Activated CD4-positive, alpha-beta T cell treated with anti-CD3 and anti-CD28 coated beads for 36 hours (primary cell): Measurements from ENCODE around the gene EBF4. TPM values are rescaled to one million over a fixed set of nuclear protein-coding genes. Genes with fewer than 3 reads are reported as not detected.

ENCODE experiments used
- ATAC-seq: fragments of 200-7000 bp; cut with Tn5 transposase; one replicate; pipeline ENCODE4 v1.10.0; 2021; ENCODE audit warnings: mild to moderate bottlenecking, moderate library complexity
- CTCF ChIA-PET: fragments of 350-600 bp; sonication (Branson Sonifier 250); formaldehyde crosslinking; loops from one replicate; lab custom pipeline; 2021; ENCODE audit warnings: antibody characterized with exemption; lab: Charles Lee
- POLR2A ChIA-PET: fragments of 350-600 bp; sonication (Branson Sonifier 250); formaldehyde crosslinking; loops from one replicate; lab custom pipeline; 2021; ENCODE audit warnings: antibody characterized with exemption, inconsistent platforms; lab: Charles Lee
- DNase-seq: peaks from one replicate; pipeline ENCODE4 v3.0.0-alpha.2; 2020
- H3K27ac Mint-ChIP-seq: one replicate; pipeline ENCODE4 v1.8.0; 2021; ENCODE audit warnings: mixed read lengths
- H3K27me3 Mint-ChIP-seq: one replicate; pipeline ENCODE4 v1.8.0; 2021; ENCODE audit warnings: mixed read lengths
- H3K36me3 Mint-ChIP-seq: one replicate; pipeline ENCODE4 v1.8.0; 2021; ENCODE audit warnings: low read depth, mixed read lengths
- H3K4me1 Mint-ChIP-seq: one replicate; pipeline ENCODE4 v1.8.0; 2021; ENCODE audit warnings: mixed read lengths
- H3K4me3 Mint-ChIP-seq: one replicate; pipeline ENCODE4 v1.8.0; 2021; ENCODE audit warnings: mild to moderate bottlenecking, moderate library complexity, mixed read lengths
- H3K9me3 Mint-ChIP-seq: one replicate; pipeline ENCODE4 v1.8.0; 2021; ENCODE audit warnings: low read depth, mixed read lengths
- intact Hi-C, 2 experiments: fragments of 100-400 bp; cut with DNase I in 1 of 2; cut with micrococcal nuclease in 1 of 2; formaldehyde crosslinking; loops; one replicate each; pipeline versions ENCODE4 v1.14.2 to v1.15.1; 2022 to 2024; cut with DNase I, micrococcal nuclease
- total RNA-seq, 2 experiments: library from RNA; stranded (reverse); gene quantifications; one replicate each; pipeline ENCODE4 v1.2.3, GENCODE V29; 2021

EBF4 gene, protein sequence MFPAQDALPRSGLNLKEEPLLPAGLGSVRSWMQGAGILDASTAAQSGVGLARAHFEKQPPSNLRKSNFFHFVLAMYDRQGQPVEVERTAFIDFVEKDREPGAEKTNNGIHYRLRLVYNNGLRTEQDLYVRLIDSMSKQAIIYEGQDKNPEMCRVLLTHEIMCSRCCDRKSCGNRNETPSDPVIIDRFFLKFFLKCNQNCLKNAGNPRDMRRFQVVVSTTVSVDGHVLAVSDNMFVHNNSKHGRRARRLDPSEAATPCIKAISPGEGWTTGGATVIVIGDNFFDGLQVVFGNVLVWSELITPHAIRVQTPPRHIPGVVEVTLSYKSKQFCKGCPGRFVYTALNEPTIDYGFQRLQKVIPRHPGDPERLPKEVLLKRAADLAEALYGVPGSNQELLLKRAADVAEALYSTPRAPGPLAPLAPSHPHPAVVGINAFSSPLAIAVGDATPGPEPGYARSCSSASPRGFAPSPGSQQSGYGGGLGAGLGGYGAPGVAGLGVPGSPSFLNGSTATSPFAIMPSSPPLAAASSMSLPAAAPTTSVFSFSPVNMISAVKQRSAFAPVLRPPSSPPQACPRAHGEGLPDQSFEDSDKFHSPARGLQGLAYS
- 1 to 10 TPM; 3.7 to 4.3 TPM for total RNA-seq

DNA sequence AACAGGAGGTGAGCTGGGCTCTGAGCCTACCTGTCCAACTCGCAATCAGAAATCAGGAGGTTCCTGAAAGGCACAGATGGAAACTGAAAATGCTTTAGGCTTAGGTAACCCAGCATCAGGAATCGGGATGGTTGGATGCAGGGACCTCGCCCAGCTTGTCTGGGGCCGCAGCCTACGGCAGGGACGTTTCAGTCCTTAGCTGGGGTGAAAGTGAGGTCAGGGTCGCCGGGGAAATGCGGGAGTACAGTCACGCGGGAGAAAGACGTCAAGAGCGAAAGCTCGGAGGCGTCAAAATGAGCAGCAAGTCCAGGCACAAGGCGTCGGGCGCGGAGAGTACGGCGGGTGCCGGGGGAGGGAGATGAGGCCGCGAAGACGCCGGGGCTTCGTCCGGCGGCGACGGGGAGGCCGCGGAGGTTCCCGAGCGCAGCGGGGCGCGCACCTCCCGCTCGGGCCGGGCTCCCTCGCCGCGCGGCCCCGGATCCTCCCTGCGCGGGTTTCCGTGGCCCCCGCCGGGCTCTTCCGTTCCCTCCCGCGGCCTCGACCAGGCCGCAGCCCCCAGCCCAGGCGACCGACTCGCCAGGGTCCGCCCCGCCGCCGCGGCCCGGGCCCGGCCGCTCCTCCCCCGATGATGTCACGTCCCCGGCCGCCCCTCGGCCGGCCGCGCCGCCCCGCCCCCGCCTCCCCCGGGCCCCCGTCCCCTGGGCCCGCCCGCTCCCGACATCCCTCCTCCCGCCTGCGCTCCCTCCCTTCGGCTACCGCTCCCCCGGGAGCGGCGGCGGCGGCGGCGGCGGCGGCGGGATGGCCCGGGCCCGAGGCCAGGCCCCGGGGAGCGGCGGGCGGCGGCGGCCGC is at the start of gene EBF4:
Gene EBF4 (plus strand): TSS at position 745 of the 850 bp plus-strand sequence. CDS start 866 bp downstream, outside the sequence.
- Mint-ChIP-seq H3K27me3 (peaks cover 41% of the 10 kb centered on the region), H3K4me1 (peaks cover 18% of the 10 kb centered on the region), H3K36me3 (no peaks in the 10 kb centered on the region), H3K9me3 (no peaks in the 10 kb centered on the region), H3K4me3 (peak within 1 kb of the TSS; percentile 78), H3K27ac (peak within 1 kb of the TSS; percentile 73)
- ATAC-seq: no peak
- intact Hi-C loops: loop anchor here in 1 of 2 experiments (1.0 kb wide), 1 partner anchor 181 kb away; the partner anchor contains the start of gene PTPRA
- CTCF ChIA-PET: interaction anchor here (1.1 to 1.9 kb wide), 2 partner anchors 70 to 81 kb away, joined by 3 to 4 read pairs; no protein-coding TSS in a partner anchor
- POLR2A ChIA-PET: no interaction called here
- peak; percentile 59 for DNase-seq

DNA sequence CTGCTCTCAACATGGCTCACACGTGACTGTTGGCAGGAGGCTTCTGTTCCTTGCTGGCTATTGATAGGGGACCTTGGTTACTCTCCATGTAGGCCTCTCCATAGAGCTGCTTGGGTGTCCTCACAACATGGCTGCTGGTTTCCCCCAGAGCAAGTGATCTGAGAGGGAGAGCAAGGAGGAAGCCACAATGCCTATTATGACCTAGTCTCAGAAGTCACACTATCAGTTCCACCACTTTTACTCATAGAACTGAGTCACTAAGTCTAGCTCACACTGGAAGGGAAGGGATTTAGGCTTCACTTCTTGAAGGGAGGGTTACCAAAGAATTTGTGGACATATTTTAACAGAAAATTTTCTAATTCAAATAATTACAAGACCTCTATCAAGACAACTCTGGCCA is 48.9 kb upstream of the EBF4 start:
- ATAC-seq (peak; percentile 61), DNase-seq (no peak)
- Mint-ChIP-seq H3K9me3 (no peaks in the 10 kb centered on the region), H3K27me3 (no peaks in the 10 kb centered on the region), H3K27ac (no peak overlapping the region), H3K4me3 (no peak overlapping the region), H3K4me1 (peaks cover 8% of the 10 kb centered on the region), H3K36me3 (peaks cover 4% of the 10 kb centered on the region)
- ChIA-PET POLR2A (no interaction called here), CTCF (interaction anchor here (0.6 to 2.8 kb wide), 3 partner anchors 123 to 257 kb away, joined by 3 to 13 read pairs (median 4); no protein-coding TSS in a partner anchor)
- intact Hi-C loops: no loop called here

DNA sequence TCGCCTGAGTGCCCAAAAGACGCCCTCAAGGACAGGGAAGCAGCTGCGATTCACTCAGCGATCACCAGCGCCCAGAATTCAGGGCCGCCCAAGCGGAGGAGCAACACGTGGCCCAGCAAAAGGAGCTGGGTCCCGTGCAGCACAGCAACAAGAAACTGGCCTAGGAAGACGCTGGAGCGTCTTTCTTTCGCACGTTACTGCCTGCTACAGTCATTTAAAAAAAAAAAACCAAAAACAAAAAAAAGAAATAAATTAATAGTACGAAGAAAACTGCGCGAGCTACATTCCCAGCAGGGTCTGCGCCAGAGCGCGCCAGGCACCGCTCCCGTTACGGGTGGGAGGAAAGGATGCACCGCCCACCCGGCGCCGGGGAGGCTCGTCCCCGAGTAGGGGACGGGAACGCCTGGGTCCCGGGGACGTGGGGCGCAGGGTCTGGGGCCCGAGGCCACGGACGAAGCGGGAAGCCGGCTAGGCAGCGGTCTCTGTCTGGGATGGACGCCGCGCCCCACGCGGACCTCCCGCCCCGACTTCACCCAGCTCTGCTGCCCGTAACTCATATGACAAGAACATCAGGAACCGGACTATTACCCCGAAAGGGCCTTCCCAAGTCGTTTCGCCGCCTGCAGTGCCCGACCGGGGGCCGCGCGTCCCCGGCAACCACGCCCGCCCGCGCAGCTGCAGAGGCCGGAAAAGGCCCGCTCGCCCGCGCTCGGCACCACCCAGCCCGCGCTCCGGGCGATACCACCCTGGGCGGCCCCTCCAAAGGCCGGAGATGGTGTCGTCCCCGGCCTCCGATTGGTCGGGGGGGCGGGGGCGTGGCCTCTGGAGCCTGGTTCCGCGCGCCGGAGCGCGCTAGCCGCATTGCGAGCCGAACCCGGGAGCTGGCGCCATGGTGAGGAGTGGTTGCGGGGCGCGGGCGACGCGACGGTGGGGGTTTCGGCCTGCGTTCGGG is 40.5 kb upstream of the EBF4 start, which contains the start of gene NOP56:
Gene NOP56 (plus strand): TSS at position 861 of the 952 bp plus-strand sequence. CDS start 29 bp downstream, at position 890.
- CTCF ChIA-PET: interaction anchor here (0.6 to 2.1 kb wide), 9 partner anchors 11 to 988 kb away, joined by 3 to 24 read pairs (median 3); partner anchors contain the start of gene SNRPB
- peak; percentile 95 for DNase-seq

DNA sequence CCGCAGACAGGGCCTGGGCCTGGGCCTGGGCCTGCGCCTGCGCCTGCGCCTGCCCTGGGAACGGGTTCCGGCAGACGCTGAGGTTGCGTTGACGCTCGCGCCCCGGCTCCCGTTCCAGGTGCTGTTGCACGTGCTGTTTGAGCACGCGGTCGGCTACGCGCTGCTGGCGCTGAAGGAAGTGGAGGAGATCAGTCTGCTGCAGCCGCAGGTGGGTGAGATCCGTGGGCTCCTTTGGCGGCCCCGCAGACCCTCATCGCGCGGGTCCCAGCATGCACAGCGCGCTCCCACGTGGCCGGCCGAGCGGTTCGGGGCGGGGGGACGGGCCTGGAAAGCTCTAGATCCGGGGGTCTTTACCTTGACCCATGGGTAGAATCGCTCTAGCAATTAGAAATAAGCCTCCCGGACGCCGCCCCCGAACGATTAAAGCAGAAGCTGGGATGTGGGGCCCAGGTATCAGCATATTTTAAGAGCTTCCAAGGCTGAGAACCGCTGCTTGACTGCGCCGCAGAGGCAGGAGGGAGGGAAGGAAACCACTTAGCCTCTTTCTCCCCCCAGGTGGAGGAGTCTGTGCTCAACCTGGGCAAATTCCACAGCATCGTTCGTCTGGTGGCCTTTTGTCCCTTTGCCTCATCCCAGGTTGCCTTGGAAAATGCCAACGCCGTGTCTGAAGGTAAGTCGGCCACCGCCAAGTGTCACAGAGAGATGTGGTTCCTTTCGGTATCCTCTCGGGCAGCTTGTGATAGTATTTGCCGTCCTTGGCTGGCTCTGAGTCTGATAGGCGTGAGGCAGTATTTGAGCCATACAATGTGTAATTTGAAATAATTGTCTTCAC is 39.6 kb upstream of the EBF4 start:
- Mint-ChIP-seq H3K27ac (peak overlapping the region; percentile 89), H3K36me3 (peaks cover 52% of the 10 kb centered on the region), H3K9me3 (no peaks in the 10 kb centered on the region), H3K27me3 (no peaks in the 10 kb centered on the region), H3K4me3 (peak overlapping the region; percentile 87), H3K4me1 (peaks cover 42% of the 10 kb centered on the region)
- POLR2A ChIA-PET: interaction anchor here (0.6 to 2.9 kb wide), 10 partner anchors 11 to 1093 kb away, joined by 3 to 19 read pairs (median 5); partner anchors contain the start of genes IDH3B and SNRPB
- CTCF ChIA-PET: interaction anchor here (0.7 to 2.1 kb wide), 4 partner anchors 8 to 131 kb away, joined by 3 to 24 read pairs (median 6); no protein-coding TSS in a partner anchor
- DNase-seq (no peak), ATAC-seq (peak; percentile 45)
- intact Hi-C loops: loop anchor here (1.0 to 5.0 kb wide), 10 partner anchors 11 to 818 kb away; partner anchors contain the start of genes IDH3B (in 2 of the 2), SNRPB (in 2 of the 2), ATRN (in 1 of the 2) and DNAAF9 (in 1 of the 2)

More for the DNA sequence above, 40.5 kb upstream of the EBF4 start, which contains the start of gene NOP56:
- intact Hi-C loops: loop anchor here (1.0 to 5.0 kb wide), 10 partner anchors 12 to 819 kb away; partner anchors contain the start of genes IDH3B (in 2 of the 2), SNRPB (in 2 of the 2), ATRN (in 1 of the 2) and DNAAF9 (in 1 of the 2)
- peak; percentile 84 for ATAC-seq
- POLR2A ChIA-PET: interaction anchor here (0.6 to 2.9 kb wide), 15 partner anchors 12 to 1092 kb away, joined by 3 to 19 read pairs (median 4); partner anchors contain the start of genes IDH3B, SNRPB and ZNF343
- Mint-ChIP-seq H3K36me3 (peaks cover 43% of the 10 kb centered on the region), H3K4me1 (peaks cover 40% of the 10 kb centered on the region), H3K9me3 (no peaks in the 10 kb centered on the region), H3K27ac (peak within 1 kb of the TSS; percentile 90), H3K27me3 (no peaks in the 10 kb centered on the region), H3K4me3 (peak within 1 kb of the TSS; percentile 87)

DNA sequence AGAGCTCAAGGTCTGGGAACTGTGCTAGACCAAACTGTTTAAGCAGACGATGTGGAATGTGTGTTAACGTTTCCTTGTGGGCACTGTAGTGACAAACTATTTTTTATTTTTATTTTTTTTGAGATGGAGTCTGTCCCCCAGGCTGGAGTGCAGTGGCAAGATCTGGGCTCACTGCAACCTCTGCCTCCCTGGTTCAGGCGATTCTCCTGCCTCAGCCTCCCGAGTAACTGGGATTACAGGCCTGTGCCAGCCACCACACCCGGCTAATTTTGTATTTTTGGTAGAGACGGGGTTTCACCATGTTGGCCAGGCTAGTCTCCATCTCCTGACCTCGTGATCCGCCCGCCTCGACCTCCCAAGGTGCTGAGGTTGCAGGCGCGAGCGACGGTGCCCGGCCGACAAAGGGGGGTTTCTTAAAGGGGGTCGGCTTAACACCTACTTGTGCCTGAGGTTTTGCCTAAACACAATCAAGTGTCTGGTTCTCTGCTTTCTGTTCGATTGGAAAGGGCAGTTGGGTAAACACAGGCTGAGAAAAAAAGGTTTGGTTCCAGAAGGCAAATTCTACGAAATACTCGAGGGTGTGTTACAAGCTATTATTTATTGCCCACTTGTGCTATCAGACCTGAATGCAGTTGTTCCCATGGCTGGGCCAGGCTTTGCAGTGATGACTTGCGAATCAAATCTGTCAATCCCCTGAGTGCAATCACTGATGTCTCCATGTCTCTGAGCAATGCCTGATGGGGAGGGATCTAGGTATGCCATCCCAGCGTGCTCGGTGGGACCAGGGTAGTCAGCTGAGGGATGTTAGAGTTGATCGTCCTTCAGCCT is 38.8 kb upstream of the EBF4 start:
- Mint-ChIP-seq H3K36me3 (peaks cover 59% of the 10 kb centered on the region), H3K4me1 (peaks cover 42% of the 10 kb centered on the region)
- intact Hi-C loops: loop anchor here (2.0 to 5.0 kb wide), 3 partner anchors 183 to 817 kb away; partner anchors contain the start of genes ATRN (in 1 of the 2), DNAAF9 (in 1 of the 2) and SNRPB (in 1 of the 2)

DNA sequence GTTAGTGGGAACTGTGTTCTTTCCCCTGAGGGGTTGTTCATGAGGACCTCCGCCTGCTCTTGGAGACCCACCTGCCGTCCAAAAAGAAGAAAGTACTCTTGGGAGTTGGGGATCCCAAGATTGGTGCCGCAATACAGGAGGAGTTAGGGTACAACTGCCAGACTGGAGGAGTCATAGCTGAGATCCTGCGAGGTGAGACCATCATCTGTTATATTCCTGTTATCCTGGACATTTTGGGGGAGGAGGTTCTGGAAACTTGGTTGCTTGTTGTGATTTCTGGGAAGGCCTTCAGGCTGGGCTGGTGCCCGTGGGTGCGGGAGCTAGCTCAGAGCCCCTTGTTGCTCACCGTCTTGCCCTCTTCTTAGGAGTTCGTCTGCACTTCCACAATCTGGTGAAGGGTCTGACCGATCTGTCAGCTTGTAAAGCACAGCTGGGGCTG is 38.2 kb upstream of the EBF4 start:
- H3K9me3 Mint-ChIP-seq: no peaks in the 10 kb centered on the region
- peak overlapping the region; percentile 87 for H3K4me3 Mint-ChIP-seq
- POLR2A ChIA-PET: interaction anchor here (0.6 to 1.0 kb wide), 2 partner anchors 10 kb away, joined by 4 read pairs; partner anchors contain the start of gene IDH3B
- intact Hi-C loops: loop anchor here in 1 of 2 experiments (5.0 kb wide), 1 partner anchor 753 kb away; the partner anchor contains the start of gene DNAAF9
- DNase-seq (no peak), ATAC-seq (no peak)
- CTCF ChIA-PET: interaction anchor here (1.0 kb wide), 1 partner anchor 10 kb away, joined by 3 read pairs; the partner anchor contains the start of gene IDH3B
- H3K4me1 Mint-ChIP-seq: peaks cover 42% of the 10 kb centered on the region
- H3K27ac Mint-ChIP-seq: peak overlapping the region; percentile 89
- H3K36me3 Mint-ChIP-seq: peaks cover 64% of the 10 kb centered on the region
- no peaks in the 10 kb centered on the region for H3K27me3 Mint-ChIP-seq

More for the DNA sequence above, 38.8 kb upstream of the EBF4 start:
- CTCF ChIA-PET: interaction anchor here (0.7 to 1.0 kb wide), 2 partner anchors 9 to 10 kb away, joined by 3 to 4 read pairs; partner anchors contain the start of gene IDH3B
- no peaks in the 10 kb centered on the region for H3K9me3 Mint-ChIP-seq
- ATAC-seq: no peak
- POLR2A ChIA-PET: interaction anchor here (0.6 to 2.9 kb wide), 4 partner anchors 10 to 358 kb away, joined by 4 to 19 read pairs (median 9); partner anchors contain the start of genes IDH3B and SNRPB
- H3K4me3 Mint-ChIP-seq: peak overlapping the region; percentile 87
- DNase-seq: no peak
- peak overlapping the region; percentile 89 for H3K27ac Mint-ChIP-seq
- no peaks in the 10 kb centered on the region for H3K27me3 Mint-ChIP-seq

DNA sequence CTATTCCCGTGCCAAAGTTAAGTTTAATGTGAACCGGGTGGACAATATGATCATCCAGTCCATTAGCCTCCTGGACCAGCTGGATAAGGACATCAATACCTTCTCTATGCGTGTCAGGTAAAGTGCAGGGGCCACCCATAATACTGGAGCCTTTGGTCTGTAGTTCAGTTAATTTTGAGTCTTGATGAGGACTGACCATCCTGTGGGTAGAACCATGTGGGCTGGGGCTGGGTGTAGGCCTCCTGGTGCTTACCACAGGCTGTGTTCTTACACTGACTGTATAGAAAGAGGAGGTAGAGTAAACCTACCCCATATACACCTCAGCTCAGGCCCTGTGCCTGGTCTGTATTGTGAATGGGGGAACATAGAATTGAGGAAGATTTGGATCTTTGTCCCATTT is 37.7 kb upstream of the EBF4 start:
- DNase-seq (no peak), ATAC-seq (no peak)
- Mint-ChIP-seq H3K4me1 (peaks cover 39% of the 10 kb centered on the region), H3K9me3 (no peaks in the 10 kb centered on the region), H3K4me3 (peak overlapping the region; percentile 87), H3K36me3 (peaks cover 64% of the 10 kb centered on the region), H3K27me3 (no peaks in the 10 kb centered on the region), H3K27ac (peak overlapping the region; percentile 89)
- POLR2A ChIA-PET: interaction anchor here (1.0 kb wide), 1 partner anchor 9 kb away, joined by 4 read pairs; the partner anchor contains the start of gene IDH3B
- CTCF ChIA-PET: interaction anchor here (1.0 to 1.1 kb wide), 2 partner anchors 9 to 346 kb away, joined by 3 read pairs; partner anchors contain the start of gene IDH3B
- intact Hi-C loops: loop anchor here in 1 of 2 experiments (5.0 kb wide), 1 partner anchor 752 kb away; the partner anchor contains the start of gene DNAAF9
